Measurements from ENCODE around the gene SMIM13. TPM values are rescaled to one million over a fixed set of nuclear protein-coding genes. Genes with fewer than 3 reads are reported as not detected.

SMIM13 gene
- total RNA-seq = 8.6 and 15.3 TPM in 2 replicates

DNA sequence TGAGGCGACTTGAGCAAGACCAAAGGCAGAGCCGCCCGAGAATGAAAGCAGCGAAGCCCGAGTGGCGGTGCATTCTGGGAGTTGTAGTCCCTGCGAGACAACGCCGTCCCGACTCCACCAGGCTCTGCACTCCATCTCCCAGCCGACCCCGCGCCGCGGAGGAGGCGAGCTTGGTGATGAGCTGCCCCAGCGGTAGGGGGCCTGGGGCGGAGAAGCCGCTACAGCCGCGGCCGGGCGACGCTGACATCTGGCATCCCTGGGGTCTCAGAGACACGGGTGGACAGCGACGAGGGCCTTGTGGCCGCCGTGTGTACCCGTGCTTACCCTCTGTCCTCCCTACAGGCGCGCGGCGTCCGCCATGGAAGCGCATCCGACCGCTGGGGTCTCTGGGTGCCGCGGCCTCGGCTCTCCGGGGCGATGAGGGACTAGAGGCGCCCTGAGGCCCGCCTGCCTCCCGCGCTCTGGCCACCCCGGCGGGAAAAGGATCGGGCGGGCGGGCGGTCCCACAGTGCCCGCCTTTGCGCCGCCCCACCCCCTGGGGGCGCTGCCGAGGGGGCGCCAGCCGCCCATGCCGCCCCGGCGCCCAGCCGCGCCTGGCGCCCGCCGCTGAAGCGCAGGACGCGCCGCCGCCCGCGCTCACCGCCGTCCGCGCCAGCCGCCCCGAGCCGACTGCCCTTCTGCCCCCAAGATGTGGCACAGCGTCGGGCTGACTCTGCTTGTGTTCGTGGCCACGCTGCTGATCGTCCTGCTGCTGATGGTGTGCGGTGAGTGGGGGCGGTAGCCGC is at the start of gene SMIM13:
TSS of gene SMIM13 (plus strand) at position 209 of the 785 bp plus-strand sequence. CDS start at position 689, 480 bp downstream.
- H3K4me3 ChIP-seq (ENCODE audit: low read depth, low read length) = peak within 1 kb of the TSS; percentile 80
- DNase-seq (ENCODE audit: low read depth) = peak; percentile 80
- TF ChIP-seq CTCF (conservative IDR thresholded peaks at IDR 0.05; ENCODE audit: low read depth, low read length) = peak; percentile 37

- H3K4me3 ChIP-seq (ENCODE audit: low read depth, low read length) = peak within 1 kb of the TSS; percentile 41
- peak; percentile 43 for TF ChIP-seq CTCF (conservative IDR thresholded peaks at IDR 0.05; ENCODE audit: low read depth, low read length)
- no peak for DNase-seq (ENCODE audit: low read depth)
Measured at GRCh38 chr6:11043961-11044711, 49.5 kb upstream of the SMIM13 start, which contains the start of gene ELOVL2. ELOVL2 (minus strand) TSS chr6:11044305; CDS start chr6:11044230, 75 bp downstream.

DNA sequence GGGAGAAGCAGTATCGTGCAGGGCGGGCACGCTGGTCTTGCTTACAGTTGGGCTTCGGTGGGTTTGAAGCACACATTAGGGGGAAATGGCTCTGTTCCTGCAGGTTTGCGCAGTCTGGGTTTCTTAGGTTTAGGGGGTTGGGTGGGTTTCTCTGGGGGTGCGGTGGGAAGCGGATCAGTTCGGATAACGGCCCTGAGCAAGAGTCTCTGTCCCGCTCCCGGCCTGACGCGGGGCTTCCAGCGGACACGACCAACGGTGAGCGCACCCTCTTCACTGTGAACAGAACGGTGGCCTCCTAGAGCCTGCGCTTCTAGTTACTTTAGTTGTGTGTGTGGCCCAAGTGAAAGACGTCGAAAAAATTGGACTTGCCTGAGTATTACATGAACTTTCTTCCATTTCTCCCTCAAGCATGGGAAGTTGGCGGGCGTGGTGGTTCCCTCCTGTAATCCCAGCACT is 48.9 kb upstream of the SMIM13 start:
- no peak for DNase-seq (ENCODE audit: low read depth)
- no peak for TF ChIP-seq CTCF (conservative IDR thresholded peaks at IDR 0.05; ENCODE audit: low read depth, low read length)
- H3K4me3 ChIP-seq (ENCODE audit: low read depth, low read length) = peak overlapping the region; percentile 39

DNA sequence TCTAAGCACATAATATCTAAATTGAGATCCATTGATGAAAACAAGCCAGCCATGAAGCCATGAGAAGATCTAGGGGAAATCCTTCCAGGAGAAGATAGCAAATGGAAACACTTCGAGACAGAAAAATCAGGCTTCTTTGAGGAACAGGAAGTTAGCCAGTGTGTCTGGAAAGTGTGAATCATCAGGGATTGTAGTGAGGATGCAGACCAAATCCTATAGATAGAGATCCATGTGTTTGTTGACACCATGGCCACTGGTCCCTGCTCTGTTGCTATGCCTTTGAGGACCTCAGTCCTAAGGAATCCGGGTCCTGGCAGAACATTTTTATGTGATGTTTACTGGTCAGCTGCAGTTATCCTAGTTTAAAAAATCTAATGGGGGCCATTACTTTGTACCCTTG is 42.9 kb upstream of the SMIM13 start:
- DNase-seq (ENCODE audit: low read depth) = no peak
- no peak for TF ChIP-seq CTCF (conservative IDR thresholded peaks at IDR 0.05; ENCODE audit: low read depth, low read length)
- no peak overlapping the region for H3K4me3 ChIP-seq (ENCODE audit: low read depth, low read length)

GRCh38 chr6:11053307-11053706 is 40.3 kb upstream of the SMIM13 start:
- TF ChIP-seq CTCF (conservative IDR thresholded peaks at IDR 0.05; ENCODE audit: low read depth, low read length) = no peak
- H3K4me3 ChIP-seq (ENCODE audit: low read depth, low read length) = no peak overlapping the region
- DNase-seq (ENCODE audit: low read depth) = no peak

GRCh38 chr6:11054722-11055121 is 38.9 kb upstream of the SMIM13 start:
- DNase-seq (ENCODE audit: low read depth) = no peak
- no peak for TF ChIP-seq CTCF (conservative IDR thresholded peaks at IDR 0.05; ENCODE audit: low read depth, low read length)

More at GRCh38 chr6:11054722-11055121, 38.9 kb upstream of the SMIM13 start:
- H3K4me3 ChIP-seq (ENCODE audit: low read depth, low read length) = no peak overlapping the region
